ENCODE data around the gene RASA1. TPM values are rescaled to one million over a fixed set of nuclear protein-coding genes. Genes with fewer than 3 reads are reported as not detected.

Gene RASA1
- total RNA-seq, 6 experiments from 2014 or later = 7.1 to 9.9 (median 8.7) TPM

DNA sequence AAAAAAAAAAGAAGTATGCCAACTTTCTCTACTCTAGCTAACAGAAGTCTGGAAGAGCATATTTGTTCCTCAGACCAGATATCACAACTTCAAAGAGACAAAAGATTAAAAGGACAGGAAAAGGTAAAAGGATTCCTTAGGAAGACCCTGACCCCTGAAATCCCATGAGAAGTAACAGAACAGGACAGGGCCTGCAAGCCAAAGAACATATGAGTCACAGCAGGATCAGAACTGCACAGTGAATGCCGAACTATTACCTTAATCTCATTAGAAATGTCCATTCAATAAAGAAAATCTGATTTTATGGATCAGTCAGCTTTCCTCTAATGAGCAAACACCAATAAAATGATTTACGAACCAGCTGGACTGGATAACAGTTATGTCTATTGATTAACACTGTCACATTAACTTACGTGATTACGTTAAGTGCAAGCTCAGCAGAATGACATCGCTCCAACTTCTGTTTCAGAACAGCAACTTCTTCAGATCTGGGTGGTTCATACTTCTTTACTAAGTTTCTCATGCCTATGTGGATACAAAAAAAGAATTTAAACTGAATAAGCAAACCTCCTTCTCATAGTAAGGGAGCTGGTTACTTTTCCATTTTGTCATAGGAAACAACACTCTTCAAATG lies 131.4 kb downstream of the RASA1 start:
- Histone ChIP-seq H3K36me3 (peaks cover 0 to 47% (median 9%) of the 10 kb centered on the region in 4 donors), H3K27me3 (no peaks in the 10 kb centered on the region), H3K4me3 (no peak overlapping the region), H3K9me3 (no peaks in the 10 kb centered on the region), H3K27ac (no peak overlapping the region), H3K4me1 (peaks cover 0 to 30% (median 8%) of the 10 kb centered on the region in 4 donors)
- no peak for TF ChIP-seq POLR2A (IDR thresholded peaks at IDR 0.05)
- TF ChIP-seq, protein P1, sequence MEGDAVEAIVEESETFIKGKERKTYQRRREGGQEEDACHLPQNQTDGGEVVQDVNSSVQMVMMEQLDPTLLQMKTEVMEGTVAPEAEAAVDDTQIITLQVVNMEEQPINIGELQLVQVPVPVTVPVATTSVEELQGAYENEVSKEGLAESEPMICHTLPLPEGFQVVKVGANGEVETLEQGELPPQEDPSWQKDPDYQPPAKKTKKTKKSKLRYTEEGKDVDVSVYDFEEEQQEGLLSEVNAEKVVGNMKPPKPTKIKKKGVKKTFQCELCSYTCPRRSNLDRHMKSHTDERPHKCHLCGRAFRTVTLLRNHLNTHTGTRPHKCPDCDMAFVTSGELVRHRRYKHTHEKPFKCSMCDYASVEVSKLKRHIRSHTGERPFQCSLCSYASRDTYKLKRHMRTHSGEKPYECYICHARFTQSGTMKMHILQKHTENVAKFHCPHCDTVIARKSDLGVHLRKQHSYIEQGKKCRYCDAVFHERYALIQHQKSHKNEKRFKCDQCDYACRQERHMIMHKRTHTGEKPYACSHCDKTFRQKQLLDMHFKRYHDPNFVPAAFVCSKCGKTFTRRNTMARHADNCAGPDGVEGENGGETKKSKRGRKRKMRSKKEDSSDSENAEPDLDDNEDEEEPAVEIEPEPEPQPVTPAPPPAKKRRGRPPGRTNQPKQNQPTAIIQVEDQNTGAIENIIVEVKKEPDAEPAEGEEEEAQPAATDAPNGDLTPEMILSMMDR (IDR thresholded peaks at IDR 0.05) = no peak
- WGBS (ENCODE audit: insufficient coverage, low coverage, low lambda C conversion rate, missing lambda C conversion rate) = 30% methylated on average over 5 of the region's 5 CpGs
- DNase-seq = no peak
- ATAC-seq = peak in 1 of 4 donors; percentile 12
- intact Hi-C loops (cut with DNase I) = loop anchor here in 1 of 2 donors (10.0 kb wide), 1 partner anchor 124 kb away; no protein-coding TSS in a partner anchor

DNA sequence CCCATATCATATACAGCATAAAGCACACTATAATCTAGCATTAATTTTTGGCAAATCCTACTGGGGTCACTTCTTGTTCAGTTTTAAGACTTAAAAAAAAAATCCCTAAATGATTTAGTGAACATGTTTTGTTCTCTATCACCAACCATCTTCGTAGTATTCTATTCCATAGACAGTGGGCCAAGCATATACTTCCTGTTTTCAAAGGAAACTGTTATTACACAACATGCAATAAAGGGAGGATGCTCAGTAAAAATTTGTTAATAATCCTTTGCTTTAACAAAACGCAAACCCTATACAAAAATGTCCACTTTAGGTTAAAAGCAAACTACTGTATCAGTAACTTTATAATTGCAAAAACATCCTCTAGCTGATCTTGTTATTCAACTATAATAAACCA lies 132.0 kb downstream of the RASA1 start:
- TF ChIP-seq, protein P1 (IDR thresholded peaks at IDR 0.05) = no peak
- no peak for TF ChIP-seq POLR2A (IDR thresholded peaks at IDR 0.05)
- Histone ChIP-seq H3K36me3 (peaks cover 0 to 54% (median 12%) of the 10 kb centered on the region in 4 donors), H3K27me3 (no peaks in the 10 kb centered on the region), H3K4me3 (no peak overlapping the region), H3K9me3 (no peaks in the 10 kb centered on the region), H3K27ac (no peak overlapping the region), H3K4me1 (peaks cover 0 to 24% (median 6%) of the 10 kb centered on the region in 4 donors)
- ATAC-seq (peak in 3 of 4 donors; percentile 24 to 44 (median 28)), DNase-seq (no peak)
- 49% methylated on average over 2 of the region's 2 CpGs for WGBS (ENCODE audit: insufficient coverage, low coverage, low lambda C conversion rate, missing lambda C conversion rate)
- intact Hi-C loops (cut with DNase I) = loop anchor here in 1 of 2 donors (10.0 kb wide), 1 partner anchor 125 kb away; no protein-coding TSS in a partner anchor

DNA sequence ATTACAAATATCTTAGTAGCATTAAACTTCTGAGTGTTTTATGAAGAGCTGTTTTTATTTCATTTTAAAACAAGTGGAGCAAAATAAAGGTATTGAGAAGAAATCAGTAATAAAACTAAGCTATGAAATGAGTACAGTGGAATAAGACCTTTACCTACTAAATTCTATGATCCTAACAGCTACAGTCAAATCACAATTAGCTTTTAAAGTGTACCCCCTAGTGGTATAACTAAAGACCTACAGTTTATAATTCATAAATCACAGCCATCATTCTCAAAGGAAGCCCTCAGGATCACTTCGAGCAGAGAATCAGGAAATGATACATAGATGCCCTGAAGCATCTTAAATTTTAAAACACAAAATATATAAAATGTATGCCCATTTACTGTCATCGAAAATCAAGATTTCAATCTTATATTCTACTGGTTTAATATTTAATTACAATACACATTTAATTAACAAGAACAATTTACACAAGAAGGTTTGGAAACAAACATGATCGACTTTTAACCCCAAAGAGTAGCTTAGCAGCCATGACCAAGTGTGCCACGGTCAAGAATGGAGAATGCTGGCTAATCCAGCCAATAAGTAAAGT lies 132.7 kb downstream of the RASA1 start:
- no peak for DNase-seq
- ATAC-seq = peak; percentile 87 to 90 (median 88)
- no peak overlapping the region for H3K27ac ChIP-seq
- TF ChIP-seq POLR2A (IDR thresholded peaks at IDR 0.05) = no peak
- TF ChIP-seq, protein P1 (IDR thresholded peaks at IDR 0.05) = peak; percentile 55 to 75 (median 72)
- H3K4me3 ChIP-seq = no peak overlapping the region
- 36% methylated on average over 4 of the region's 4 CpGs for WGBS (ENCODE audit: insufficient coverage, low coverage, low lambda C conversion rate, missing lambda C conversion rate)
- no peaks in the 10 kb centered on the region for H3K27me3 ChIP-seq
- H3K36me3 ChIP-seq = peaks cover 0 to 56% (median 14%) of the 10 kb centered on the region in 4 donors
- H3K9me3 ChIP-seq = no peaks in the 10 kb centered on the region
- intact Hi-C loops (cut with DNase I) = no loop called here
- H3K4me1 ChIP-seq = peaks cover 0 to 18% (median 6%) of the 10 kb centered on the region in 4 donors

DNA sequence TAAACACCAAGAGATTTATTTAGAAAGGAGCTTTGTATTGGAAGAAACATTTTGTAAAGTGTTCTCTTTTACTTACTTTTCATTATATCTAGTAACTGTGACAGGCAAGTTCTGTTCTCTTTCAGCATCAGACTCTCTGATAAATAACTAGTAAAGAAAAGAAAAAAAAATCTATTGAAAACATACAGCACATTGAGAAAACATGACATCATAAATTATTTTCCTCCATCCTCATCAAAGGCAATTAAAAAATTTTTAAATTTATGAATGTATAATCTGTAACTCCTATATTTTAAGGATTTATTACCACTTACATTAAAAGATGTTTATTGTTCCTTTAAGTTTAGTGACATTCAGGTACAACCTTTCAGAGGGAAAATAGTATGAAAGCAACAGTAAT lies 133.9 kb downstream of the RASA1 start:
- ATAC-seq = no peak
- H3K4me3 ChIP-seq = no peak overlapping the region
- no peaks in the 10 kb centered on the region for H3K27me3 ChIP-seq
- TF ChIP-seq, protein P1 (IDR thresholded peaks at IDR 0.05) = no peak
- TF ChIP-seq POLR2A (IDR thresholded peaks at IDR 0.05) = no peak
- peaks cover 0 to 56% (median 17%) of the 10 kb centered on the region in 4 donors for H3K36me3 ChIP-seq
- H3K4me1 ChIP-seq = peaks cover 0 to 12% (median 6%) of the 10 kb centered on the region in 4 donors
- H3K27ac ChIP-seq = no peak overlapping the region
- no peaks in the 10 kb centered on the region for H3K9me3 ChIP-seq
- DNase-seq = no peak
- intact Hi-C loops (cut with DNase I) = no loop called here
